ENCODE results near the gene MRTFA.
"Not testable (repeated sequence)": the region's sequence is repeated elsewhere in the genome, so short reads cannot be mapped to it uniquely, and the experiment has no call there.

Gene MRTFA

DNA sequence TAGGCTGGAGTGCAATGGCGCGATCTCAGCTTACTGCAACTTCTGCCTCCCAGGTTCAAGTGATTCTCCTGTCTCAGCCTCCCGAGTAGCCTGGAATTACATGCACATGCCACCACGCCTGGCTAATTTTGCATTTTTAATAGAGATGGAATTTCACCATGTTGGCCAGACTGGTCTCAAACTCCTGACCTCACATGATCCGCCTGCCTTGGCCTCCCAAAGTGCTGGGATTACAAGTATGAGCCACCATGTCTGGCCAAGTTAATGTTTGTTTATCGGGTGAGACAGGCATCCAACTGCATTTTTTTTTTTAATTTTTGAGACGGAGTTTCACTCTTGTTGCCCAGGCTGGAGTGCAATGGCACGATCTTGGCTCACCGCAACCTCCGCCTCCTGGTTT lies 20.1 kb upstream of the MRTFA start:
- DNase-seq = not testable (repeated sequence)

DNA sequence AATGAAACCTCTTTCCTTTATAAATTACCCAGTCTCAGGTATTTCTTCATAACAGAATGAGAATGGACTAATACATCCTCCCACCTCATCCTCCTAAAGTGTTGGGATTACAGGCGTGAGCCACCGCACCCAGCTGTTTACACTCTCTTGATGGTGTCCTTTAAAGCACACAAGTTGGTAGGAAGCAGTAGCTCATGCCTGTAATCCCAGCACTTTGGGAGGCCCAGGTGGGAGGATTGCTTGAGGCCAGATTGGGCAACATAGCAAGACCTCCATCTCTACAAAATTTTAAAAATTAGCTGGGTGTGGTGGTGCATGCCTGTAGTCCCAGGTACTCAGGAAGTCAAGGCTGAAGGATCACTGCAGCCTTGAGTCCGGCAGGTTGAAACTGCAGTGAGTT lies 19.4 kb upstream of the MRTFA start:
- not testable (repeated sequence) for DNase-seq

DNA sequence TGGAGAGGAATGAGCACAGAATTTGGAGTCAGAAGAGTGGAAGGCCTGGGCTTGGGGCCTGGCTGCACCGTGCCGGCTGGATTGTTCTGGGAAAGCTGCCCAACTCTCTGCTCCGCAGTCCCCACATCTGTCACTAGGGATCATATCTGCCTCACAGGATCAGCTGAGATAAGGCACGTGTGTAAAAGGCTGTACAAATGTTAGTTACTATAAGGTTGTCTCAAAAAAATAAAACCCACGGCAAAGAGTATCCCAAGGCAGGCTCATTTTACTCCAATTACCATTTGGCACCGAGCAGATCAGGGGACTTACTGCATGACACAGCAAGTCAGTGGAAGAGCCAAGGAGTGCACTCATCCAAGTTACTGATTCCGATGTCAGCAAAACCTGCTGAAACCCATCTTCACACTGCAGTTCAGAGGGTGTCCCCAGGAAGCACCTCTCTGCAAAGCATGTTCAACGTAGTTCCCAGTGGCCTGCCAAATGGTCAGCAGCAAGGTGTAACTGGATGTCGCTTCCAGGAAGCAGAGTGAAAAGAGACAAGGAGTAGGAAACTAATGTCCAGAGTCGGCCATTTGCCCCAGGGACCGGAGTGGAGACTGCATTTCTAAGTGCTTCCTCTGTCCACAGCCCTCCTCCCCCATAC lies 18.1 kb upstream of the MRTFA start:
- DNase-seq = no peak

DNA sequence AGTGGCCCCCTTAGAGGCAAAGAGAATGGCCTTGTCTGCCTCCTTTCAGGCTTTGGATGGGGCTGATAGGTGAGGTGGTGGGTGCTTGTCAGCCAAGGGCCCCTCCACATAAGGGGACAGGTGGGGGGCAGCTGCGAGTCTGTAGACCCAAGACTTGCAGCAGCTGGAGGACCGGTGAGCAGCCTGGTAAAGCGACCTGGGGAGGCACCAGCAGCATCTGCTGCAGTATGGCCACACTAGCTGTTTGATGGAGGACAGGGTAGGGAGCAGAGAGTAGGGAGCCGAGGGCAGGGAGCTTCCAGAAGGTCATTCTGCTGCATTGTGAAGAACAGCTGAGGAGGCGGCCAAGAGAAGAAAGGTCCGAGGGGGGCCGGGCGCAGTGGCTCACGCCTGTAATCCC lies 16.8 kb upstream of the MRTFA start:
- no peak for DNase-seq

DNA sequence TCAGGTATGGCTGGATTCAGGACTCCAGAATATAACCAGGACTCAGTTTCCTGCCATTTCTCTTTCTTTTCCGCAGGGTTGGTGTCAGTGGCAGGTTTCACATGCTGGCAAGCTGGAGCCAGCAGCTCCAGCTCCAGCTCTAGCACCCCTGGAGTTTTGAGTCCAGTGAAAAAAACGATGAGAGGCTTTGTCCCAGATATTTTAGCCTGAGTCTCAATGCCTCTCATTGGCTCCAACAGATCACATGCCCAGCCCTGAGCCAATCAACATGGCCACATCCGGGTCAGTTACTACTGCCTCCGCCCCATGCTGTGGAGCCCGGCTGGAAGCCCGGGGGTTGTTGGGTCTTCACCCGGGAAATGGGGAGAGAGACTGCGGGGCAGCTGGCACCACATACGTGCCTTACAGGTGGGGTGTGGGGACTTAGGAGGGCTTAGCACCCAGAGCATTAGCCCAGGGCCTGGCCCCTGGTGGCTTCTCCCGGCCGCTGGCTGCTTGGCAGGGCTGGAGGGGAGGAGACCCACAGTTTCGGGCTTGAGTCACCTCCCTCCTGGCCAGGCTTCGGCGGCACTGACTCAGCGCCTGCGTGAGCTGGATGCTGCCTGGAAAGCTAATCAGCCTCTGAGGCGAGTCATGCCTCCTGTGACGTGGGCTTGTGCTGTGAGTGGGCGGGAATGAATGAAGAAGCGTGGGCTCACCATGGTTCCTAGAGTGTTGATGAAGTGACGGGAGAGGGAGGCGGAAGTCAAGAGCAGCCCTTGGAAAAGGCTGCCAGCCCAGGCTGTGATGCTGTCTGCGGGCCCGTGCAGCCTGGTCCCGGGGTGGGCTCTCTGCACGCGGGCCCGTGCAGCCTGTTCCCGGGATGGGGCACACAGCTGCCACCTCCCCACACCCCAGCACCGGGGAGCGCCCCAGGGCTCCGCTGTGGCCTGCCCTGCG lies 15.3 kb upstream of the MRTFA start:
- DNase-seq = peak; percentile 69

DNA sequence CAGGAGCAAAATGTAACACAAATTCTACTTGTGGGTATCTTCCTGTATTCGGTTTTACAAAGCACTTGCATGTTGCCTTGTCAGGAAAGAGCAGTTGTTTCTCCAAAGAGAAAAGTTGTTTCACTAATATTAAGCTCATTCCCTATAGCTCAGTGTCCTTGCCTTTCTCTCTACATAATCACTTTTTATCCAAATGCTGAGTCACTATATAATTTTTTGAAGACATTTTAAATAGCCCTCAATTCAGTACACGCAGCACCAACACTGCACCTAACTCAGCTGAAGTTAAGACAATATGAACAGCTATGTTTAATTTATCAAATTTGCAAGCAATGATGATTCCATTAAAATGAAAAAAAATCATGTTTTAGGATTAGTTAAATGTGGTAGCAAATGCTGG lies 14.5 kb upstream of the MRTFA start:
- DNase-seq = no peak

DNA sequence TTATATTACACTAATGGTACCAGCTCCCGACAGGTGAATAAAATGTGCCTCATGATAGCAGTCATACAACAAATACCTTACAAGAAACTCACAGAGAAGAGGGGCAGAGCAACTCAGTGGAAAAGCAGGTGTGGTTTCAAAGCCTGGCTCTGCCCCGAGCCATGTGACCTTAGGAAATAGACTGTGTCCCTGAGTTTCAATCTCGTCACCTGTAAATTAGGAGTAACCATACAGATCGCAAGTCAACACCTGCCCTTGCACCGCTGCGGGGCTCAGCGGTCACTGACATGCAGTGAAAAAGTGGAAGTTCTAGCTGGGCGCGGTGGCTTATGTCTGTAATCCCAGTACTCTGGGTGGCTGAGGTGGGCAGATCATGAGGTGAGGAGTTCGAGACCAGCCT lies 11.9 kb upstream of the MRTFA start:
- DNase-seq = no peak

DNA sequence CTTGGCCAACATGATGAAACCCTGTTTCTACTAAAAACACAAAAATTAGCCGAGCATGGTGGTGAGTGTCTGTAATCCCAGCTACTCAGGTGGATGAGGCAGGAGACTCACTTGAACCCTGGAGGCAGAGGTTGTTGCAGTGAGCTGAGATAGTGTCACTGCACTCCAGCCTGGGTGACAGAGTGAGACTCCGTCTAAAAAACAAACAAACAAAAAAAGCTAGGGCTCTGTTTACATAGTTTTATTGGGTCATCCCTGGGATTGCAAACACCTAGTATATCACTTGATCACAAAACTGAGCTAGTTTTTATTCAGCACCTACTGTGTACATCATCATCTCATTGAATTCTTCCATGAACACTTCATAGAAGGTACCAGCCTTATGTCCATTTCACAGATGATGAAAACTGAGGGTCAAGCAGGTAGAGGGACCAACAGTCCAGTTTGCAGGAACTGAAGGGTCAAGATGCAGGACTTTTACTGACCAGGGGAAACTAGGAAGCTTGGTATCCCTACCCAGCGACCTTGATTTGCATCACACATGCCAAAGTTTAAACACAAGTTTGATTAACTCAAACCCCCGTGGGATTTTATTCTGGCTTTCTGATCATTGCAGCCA lies 9.2 kb upstream of the MRTFA start:
- DNase-seq = no peak

DNA sequence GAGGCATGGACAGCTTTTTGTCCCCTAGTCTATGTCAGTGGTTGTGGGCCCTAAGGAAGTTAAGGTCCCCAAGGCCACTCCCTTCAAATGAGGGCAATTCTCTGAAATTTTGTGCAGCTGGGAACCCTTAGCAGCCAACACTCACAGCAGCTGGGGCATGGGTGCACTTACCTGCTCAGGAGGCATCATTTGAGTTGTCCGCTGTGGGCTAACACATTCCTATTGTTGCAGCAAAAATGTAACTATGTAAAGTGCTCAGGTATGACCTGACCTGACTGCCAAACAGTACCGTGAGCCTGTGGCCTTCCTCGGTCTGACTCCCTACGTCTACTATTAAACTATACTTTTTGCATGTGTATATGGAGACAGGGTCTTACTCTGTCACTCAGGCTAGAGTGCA lies 5.8 kb upstream of the MRTFA start:
- no peak for DNase-seq

DNA sequence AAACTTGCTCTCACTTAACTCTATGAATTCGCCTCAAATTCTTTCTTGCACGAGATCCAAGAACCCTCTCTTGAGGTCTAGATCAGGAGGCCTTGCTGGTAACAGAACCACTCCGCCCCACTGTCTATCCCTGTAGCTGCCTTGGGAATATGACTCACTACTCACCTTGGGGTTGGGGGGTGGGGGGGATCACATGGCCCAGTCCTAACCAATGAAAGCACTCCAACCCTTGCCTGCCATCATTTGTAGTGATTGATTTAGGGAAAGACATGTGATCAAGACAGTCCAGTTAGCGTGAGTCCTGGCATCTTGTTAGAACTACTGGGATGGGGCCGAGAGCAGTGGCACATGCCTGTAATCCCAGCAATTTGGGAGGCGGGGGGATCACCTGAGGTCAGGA lies 4.8 kb upstream of the MRTFA start:
- DNase-seq = no peak

DNA sequence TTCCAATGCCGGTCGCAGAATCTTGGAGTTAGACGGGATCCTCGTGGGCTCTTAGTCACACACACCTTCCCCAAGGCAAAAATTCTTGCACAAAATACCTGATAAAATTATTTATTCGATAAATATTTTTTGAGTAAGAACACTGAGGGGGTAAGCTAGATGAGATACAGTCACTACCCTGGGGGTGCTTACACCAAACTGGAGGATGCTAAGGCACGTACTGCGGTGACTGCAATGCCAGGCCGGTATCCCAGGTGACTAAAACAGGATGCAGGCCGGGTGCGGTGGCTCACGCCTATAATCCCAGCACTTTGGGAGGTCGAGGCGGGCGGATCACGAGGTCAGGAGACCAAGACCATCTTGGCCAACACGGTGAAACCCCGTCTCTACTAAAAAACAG lies 1.7 kb upstream of the MRTFA start:
- no peak for DNase-seq

DNA sequence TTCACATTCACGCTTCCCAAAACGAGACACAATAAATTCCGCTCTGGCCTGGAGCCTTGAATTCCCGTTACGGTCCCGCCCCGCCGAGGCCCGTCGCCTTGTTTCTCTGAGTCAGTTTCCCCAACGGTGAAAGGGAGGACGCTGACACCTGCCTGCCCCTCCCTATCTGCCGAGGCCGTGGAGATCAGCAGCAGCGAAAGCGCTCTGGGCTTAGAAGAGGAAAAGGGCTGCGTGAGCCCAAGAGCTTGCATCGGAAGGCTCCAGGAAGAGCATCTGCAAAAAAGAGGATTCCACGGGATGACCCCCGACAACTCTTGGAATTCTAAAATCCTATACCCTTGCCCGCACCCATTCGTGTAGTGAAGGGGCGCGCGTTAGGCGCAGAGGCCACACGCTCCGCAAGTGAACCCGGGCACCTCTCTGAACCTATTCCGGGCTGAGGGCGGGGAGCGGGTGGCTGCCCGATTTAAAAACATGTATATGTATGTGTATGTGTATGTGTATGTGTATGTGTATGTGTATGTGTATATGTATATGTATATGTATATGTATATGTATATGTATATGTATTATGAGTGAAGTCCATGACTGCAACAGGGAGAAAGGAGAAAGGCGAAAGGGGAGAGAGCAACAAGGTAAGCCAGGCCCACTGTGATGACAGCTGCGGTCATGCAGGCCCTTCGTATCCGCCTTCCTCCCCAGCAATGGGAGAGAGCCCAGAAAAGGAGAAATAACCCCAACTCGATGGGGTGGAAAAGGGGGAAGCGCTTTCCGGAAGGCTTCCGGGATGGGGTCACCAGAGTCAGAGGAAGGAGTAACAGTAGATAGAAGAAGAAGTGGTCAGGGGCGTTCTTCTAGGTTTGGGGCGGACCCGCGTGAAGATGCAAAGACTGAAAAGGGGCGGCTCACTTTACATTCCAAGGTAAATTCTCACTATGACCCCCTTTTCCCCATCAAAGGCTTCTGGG lies 948 bp upstream of the MRTFA start:
- no peak for DNase-seq

DNA sequence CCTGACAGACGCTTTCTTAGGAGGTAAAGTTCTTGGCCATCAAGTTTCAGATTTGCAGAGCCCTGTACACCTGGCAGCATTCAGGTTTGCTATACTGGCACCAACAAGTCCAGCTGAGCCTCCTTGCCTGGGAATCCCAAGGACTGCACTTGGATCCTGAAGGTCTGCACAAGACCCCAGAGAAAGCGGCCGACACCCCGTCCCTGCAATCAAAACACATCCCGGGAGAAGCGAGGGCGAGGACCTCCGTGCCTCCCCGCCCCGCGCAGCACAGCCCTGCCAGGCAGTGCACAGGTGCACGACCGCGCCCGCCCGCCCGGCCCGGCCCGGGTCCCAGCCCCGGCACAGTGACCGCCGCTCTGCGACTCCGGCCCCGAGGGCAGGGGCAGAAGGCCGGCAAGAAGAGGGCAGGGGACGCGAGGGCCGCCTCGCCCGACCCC lies 559 bp downstream of the MRTFA start:
- DNase-seq = no peak

DNA sequence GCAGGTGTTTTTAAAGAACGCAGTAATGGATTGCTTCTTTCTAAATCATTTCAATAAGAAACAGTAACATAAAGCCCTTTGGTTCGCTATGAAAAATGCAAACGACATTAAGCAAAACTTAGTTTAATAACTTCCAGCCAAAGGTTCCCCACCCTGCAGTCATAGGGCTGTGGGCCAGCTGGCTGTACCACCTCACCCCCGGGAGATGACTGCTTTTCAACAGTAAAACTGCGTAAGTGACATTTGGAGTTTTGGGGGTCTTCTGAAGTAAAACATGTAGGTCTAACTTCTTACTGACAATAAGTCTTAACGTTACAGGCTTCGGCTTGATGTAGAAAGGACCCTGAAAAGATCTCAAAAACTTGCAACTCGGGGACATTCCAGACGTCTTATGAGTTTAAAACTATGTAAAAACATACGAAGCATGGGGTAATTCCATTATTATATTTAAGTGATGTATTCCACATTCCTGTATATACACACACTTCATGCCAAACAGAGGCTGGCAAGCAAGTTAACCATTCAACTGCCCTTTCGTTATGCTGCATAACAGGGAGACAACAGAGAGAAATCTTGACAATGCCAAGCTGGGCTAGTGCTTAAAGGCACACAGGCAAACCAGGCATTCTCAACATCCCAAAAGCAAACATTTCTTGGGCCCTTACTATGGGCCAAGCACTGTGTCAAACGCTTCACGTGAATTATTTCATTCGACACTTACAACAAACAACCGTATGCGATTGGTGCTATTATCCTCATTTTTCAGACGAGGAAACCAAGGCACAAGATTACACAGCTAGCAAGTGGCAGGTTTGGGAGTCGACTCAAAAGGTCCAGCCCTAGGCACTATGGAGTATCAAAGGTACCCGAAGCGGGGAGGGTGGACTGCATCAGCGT lies 1.2 kb downstream of the MRTFA start:
- DNase-seq = no peak

DNA sequence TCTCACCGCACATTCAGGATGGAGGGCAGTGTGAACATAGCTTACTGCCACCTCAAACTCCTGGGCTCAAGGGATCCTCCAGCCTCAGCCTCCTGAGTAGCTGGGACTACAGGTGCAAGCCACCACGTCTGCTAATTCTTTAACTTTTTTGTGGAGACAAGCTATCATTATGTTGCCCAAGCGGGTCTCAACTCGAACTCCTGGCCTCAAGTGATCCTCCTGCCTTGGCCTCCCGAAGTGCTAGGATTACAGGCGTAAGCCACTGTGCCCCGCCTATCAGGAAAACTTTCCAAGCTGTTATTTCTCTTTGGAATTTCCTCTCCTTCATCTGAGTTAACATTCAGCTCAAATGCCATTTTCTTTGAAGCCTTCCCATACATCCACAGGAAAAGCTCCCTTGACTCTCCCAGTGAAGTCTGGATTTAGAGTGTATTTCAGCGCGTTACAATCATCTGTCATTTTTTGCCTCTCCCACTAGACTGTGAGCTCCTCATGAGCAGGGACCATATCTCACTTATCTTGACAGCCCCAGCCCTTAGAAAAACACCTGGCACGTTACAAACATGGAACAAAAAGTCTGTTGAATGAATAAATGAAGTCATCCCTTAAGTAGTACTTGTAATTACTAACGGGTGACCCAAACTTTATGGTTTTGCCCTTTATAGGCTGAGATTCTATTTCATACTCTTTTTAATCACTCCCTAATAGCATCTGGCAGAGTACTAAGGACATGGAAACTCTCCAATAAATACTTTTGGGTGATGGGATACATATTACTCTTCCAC lies 2.2 kb downstream of the MRTFA start:
- DNase-seq = no peak

DNA sequence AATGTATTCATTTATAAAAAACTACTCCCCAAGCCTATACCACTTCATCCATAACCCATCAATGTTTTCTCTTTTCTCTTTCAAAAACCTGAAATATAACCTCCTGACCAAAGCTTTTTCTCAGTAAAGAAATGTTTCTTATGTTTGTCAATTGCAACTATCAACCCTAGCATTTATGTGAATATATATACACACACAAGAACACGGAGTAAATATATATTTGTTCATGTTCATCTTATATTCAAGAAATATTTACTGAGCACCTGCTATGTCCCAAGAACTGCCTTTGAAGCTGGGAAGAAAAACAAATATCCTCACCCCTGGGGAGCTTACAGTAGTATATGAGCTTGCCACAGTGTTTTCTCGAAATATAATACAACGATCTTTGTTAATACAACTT lies 3.5 kb downstream of the MRTFA start:
- no peak for DNase-seq

DNA sequence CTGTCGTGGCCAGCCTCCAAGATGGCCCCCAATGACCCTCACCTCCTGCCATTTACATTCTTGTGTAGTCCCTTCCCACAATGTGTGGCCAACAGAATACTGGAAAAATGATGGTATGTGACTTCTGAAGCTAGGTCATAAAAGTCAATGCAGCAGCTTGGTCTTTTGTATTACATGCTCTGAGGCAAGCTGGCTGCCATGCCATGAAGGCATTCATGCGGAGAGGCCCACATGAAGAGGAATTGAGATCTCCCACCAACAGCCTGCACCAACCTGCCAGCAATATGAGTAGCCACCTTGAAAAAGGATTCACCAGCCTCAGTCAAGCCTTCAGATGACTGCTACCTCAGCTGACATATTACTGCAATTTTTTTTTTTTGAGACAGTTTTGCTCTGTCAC lies 4.6 kb downstream of the MRTFA start:
- DNase-seq = no peak

DNA sequence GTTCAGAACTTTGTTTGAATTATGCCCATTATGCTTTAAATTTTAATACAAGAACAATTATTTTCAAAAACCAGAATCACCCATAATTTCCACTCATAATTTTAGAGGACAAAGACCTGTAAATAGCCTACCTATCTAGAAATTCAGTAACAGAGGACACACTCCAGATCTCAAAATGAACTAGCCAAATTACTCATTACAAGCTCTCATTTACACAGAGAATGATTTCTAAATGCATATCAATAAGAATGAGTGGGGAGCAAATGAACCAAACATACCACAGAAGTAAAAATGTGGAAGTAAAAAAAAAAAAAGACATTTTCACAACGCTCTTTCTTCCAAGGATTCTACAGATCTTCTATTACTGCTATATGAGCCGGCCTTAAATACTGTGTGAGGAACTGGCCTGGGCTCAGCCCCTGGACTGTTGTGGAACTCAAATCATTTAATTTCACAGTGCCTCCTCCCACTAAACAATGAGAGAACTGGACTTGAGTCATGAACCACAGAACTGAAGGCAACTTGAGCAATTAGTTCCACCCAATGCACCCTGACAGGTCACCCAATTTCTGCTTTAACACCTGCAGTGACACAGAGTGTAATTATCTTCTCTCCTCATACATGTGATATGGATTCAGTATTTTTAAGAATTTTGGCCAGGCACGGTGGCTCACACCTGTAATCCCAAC lies 8.0 kb downstream of the MRTFA start:
- no peak for DNase-seq

DNA sequence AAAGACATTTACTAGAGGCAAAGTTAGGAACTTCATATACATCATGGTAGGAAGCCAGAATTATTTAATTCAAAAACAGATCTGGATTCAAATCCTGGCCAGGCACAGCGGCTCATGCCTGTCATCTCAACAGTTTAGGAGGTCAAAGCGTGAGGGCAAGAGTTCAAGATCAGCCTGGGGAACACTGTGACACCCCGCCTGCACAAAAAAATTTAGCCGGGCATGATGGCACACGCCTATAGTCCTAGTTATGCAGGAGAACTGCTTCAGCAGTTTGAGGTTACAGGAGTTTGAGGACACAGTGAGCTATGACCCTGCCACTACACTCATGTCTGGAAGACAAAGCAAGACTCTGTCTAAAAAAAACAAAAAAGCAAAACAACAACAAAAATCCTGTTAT lies 8.9 kb downstream of the MRTFA start:
- DNase-seq = no peak

DNA sequence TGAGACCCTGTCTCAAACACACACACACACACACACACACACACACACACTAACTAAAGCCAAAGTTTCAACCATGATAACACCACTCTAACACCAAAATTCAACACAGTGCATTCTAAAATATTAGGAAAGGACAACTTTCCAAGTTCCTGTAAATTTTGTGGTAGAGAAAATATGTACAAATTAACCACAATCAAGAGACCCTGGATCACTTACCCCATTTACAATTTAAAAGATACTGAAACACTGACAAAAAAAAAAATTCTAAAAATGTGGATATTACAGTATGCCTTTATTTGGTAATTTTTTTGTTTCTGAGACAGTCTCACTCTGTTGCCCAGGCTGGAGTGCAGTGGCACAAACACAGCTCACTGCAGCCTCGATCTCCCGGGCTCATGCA lies 9.7 kb downstream of the MRTFA start:
- no peak for DNase-seq

All from activated T-cell treated with anti-CD3 and anti-CD28 coated beads, Interleukin-2, amount 50 U/mL, for 1 hour (primary cell).